ENCODE results near the gene TPBGL. TPM values are rescaled to one million over a fixed set of nuclear protein-coding genes. Genes with fewer than 3 reads are reported as not detected.

The TPBGL gene
- polyA plus RNA-seq, 1 donor: 0.17 TPM

- DNase-seq: no peak
Observed at GRCh38 chr11:75246006-75246670, 5.6 kb downstream of the TPBGL start.

- no peak for DNase-seq
Observed at GRCh38 chr11:75246671-75247350, 6.2 kb downstream of the TPBGL start.

GRCh38 chr11:75248924-75249256 is 8.3 kb downstream of the TPBGL start:
- no peak for DNase-seq

- DNase-seq: no peak
Observed at GRCh38 chr11:75249704-75250103, 9.1 kb downstream of the TPBGL start.

GRCh38 chr11:75254326-75254725 is 13.8 kb downstream of the TPBGL start:
- DNase-seq: no peak

GRCh38 chr11:75260396-75261170 is 20.0 kb downstream of the TPBGL start:
- DNase-seq: no peak

GRCh38 chr11:75261902-75262361 is 21.4 kb downstream of the TPBGL start:
- no peak for DNase-seq

- no peak for DNase-seq
Observed at GRCh38 chr11:75262436-75262835, 21.9 kb downstream of the TPBGL start.

GRCh38 chr11:75262961-75263852 is 22.6 kb downstream of the TPBGL start:
- no peak for DNase-seq

GRCh38 chr11:75263944-75264349 is 23.4 kb downstream of the TPBGL start:
- no peak for DNase-seq

GRCh38 chr11:75264356-75264755 is 23.8 kb downstream of the TPBGL start:
- DNase-seq: no peak

- no peak for DNase-seq
Observed at GRCh38 chr11:75264971-75265370, 24.4 kb downstream of the TPBGL start.

GRCh38 chr11:75265851-75266531 is 25.4 kb downstream of the TPBGL start:
- DNase-seq: no peak

- no peak for DNase-seq
Observed at GRCh38 chr11:75267171-75267970, 26.8 kb downstream of the TPBGL start.

GRCh38 chr11:75268626-75269366 is 28.2 kb downstream of the TPBGL start:
- no peak for DNase-seq

GRCh38 chr11:75269367-75269660 is 28.7 kb downstream of the TPBGL start:
- no peak for DNase-seq

GRCh38 chr11:75269896-75270295 is 29.3 kb downstream of the TPBGL start:
- no peak for DNase-seq

GRCh38 chr11:75270896-75271418 is 30.4 kb downstream of the TPBGL start:
- no peak for DNase-seq

- DNase-seq: no peak
Observed at GRCh38 chr11:75271730-75272129, 31.2 kb downstream of the TPBGL start.

GRCh38 chr11:75272391-75272790 is 31.8 kb downstream of the TPBGL start:
- DNase-seq: no peak

Measured in left kidney (tissue), 2 donors.